GM18951 (cell line): ENCODE results near the gene PARP16.

Source experiments
- POLR2A ChIP-seq: IDR thresholded peaks from 4 replicates; pipeline ENCODE4 v1.6.1; 2011; ENCODE audit warnings: mild to moderate bottlenecking; ENCODE audit not compliant: insufficient read length, insufficient read depth; ENCODE audit errors: extremely low read depth
- in situ Hi-C: fragments of 300-500 bp; cut with MboI; formaldehyde crosslinking; loops from one replicate; pipeline ENCODE4 v1.12.0; 2022; ENCODE audit warnings: low sequenced_read_pairs, mixed read lengths, inconsistent platforms; ENCODE audit not compliant: unreplicated experiment

Gene PARP16

GRCh38 chr15:65305150-65305758, 18.6 kb upstream of the PARP16 start:
- TF ChIP-seq POLR2A = no peak
- in situ Hi-C loops = no loop called here

GRCh38 chr15:65304381-65305149, 17.9 kb upstream of the PARP16 start, which contains the start of gene RNU5B-1:
RNU5B-1 (plus strand) TSS chr15:65304677.
- in situ Hi-C loops = no loop called here

GRCh38 chr15:65303687-65304380, 17.2 kb upstream of the PARP16 start:
- no peak for TF ChIP-seq POLR2A
- in situ Hi-C loops = no loop called here

More at GRCh38 chr15:65304381-65305149, 17.9 kb upstream of the PARP16 start, which contains the start of gene RNU5B-1:
- peak; percentile 98 for TF ChIP-seq POLR2A

- TF ChIP-seq POLR2A = no peak
- in situ Hi-C loops = no loop called here
Observed at GRCh38 chr15:65302061-65302460, 15.4 kb upstream of the PARP16 start.

GRCh38 chr15:65300924-65301441, 14.3 kb upstream of the PARP16 start:
- no peak for TF ChIP-seq POLR2A
- in situ Hi-C loops = no loop called here

GRCh38 chr15:65298731-65299130, 12.0 kb upstream of the PARP16 start:
- TF ChIP-seq POLR2A = no peak
- in situ Hi-C loops = loop anchor here (25.0 kb wide), 1 partner anchor 261 kb away; the partner anchor contains the start of genes MTFMT and SLC51B

- in situ Hi-C loops = loop anchor here (25.0 kb wide), 1 partner anchor 256 kb away; the partner anchor contains the start of genes MTFMT and SLC51B
- no peak for TF ChIP-seq POLR2A
Observed at GRCh38 chr15:65292938-65293518, 6.3 kb upstream of the PARP16 start.

GRCh38 chr15:65290228-65290627, 3.5 kb upstream of the PARP16 start:
- in situ Hi-C loops = loop anchor here (25.0 kb wide), 1 partner anchor 253 kb away; the partner anchor contains the start of genes MTFMT and SLC51B
- no peak for TF ChIP-seq POLR2A

- in situ Hi-C loops = loop anchor here (10.0 to 25.0 kb wide), 2 partner anchors 95 to 252 kb away; partner anchors contain the start of genes MTFMT and SLC51B
- no peak for TF ChIP-seq POLR2A
Observed at GRCh38 chr15:65289261-65289854, 2.7 kb upstream of the PARP16 start.

GRCh38 chr15:65287520-65287855, 805 bp upstream of the PARP16 start:
- in situ Hi-C loops = loop anchor here (10.0 to 25.0 kb wide), 2 partner anchors 93 to 250 kb away; partner anchors contain the start of genes MTFMT and SLC51B
- no peak for TF ChIP-seq POLR2A

GRCh38 chr15:65286069-65286703, 497 bp downstream of the PARP16 start:
- TF ChIP-seq POLR2A = no peak
- in situ Hi-C loops = loop anchor here (10.0 to 25.0 kb wide), 2 partner anchors 91 to 249 kb away; partner anchors contain the start of genes MTFMT and SLC51B
